Trophoblast cell (in vitro differentiated cells and primary cell): ENCODE results near the gene BBIP1.
A peak's percentile ranks its signal among the peaks of the same experiment; 100 is the strongest.

ENCODE experiments used
- DNase-seq, 2 donors: peaks; one replicate each; pipeline ENCODE4 v3.0.0-alpha.2; 2016
- H2AFZ ChIP-seq: 2 replicates; pipeline ENCODE4 v1.6.1; 2013; ENCODE audit warnings: low read length, moderate library complexity, mild to moderate bottlenecking; ENCODE audit not compliant: insufficient read depth, poor library complexity
- H2AK5ac ChIP-seq: 2 replicates; pipeline ENCODE4 v1.6.1; 2013; ENCODE audit warnings: mild to moderate bottlenecking, low read length
- H2BK120ac ChIP-seq: 2 replicates; pipeline ENCODE4 v1.6.1; 2013; ENCODE audit warnings: low read length, mild to moderate bottlenecking, moderate library complexity; ENCODE audit not compliant: insufficient read depth, poor library complexity
- H2BK12ac ChIP-seq: 2 replicates; pipeline ENCODE4 v1.6.1; 2013; ENCODE audit warnings: mild to moderate bottlenecking, low read length, moderate library complexity
- H2BK5ac ChIP-seq: 2 replicates; pipeline ENCODE4 v1.6.1; 2013; ENCODE audit warnings: low read length, low read depth, moderate library complexity, mild to moderate bottlenecking; ENCODE audit not compliant: poor library complexity
- H3K14ac ChIP-seq: 2 replicates; pipeline ENCODE4 v1.6.1; 2013; ENCODE audit warnings: mild to moderate bottlenecking, low read length
- H3K18ac ChIP-seq: 2 replicates; pipeline ENCODE4 v1.6.1; 2013; ENCODE audit warnings: mild to moderate bottlenecking, low read length
- H3K23ac ChIP-seq: 2 replicates; pipeline ENCODE4 v1.6.1; 2013; ENCODE audit warnings: low read length
- H3K27ac ChIP-seq: 2 replicates; pipeline ENCODE4 v1.5.1; 2013; ENCODE audit warnings: low read depth, mild to moderate bottlenecking, inconsistent platforms, low read length, moderate library complexity
- H3K27me3 ChIP-seq: 2 replicates; pipeline ENCODE4 v1.6.1; 2013; ENCODE audit warnings: inconsistent platforms, mild to moderate bottlenecking, low read length, moderate library complexity; ENCODE audit not compliant: insufficient read depth
- H3K36me3 ChIP-seq, 2 experiments: 1 replicate in 1 of 2; 2 replicates in 1 of 2; pipeline ENCODE4 v1.6.1; 2013; ENCODE audit warnings: low read length in 2 of 2, mild to moderate bottlenecking in 2 of 2, moderate library complexity in 1 of 2; ENCODE audit not compliant: insufficient read depth in 2 of 2, control insufficient read depth in 1 of 2
- H3K4ac ChIP-seq: 2 replicates; pipeline ENCODE4 v1.6.1; 2013; ENCODE audit warnings: low read depth, mild to moderate bottlenecking, low read length, moderate library complexity
- H3K4me1 ChIP-seq, 2 experiments: 1 replicate in 1 of 2; 2 replicates in 1 of 2; pipeline ENCODE4 v1.6.1; 2013; ENCODE audit warnings: low read length in 2 of 2, mild to moderate bottlenecking in 2 of 2, moderate library complexity in 1 of 2; ENCODE audit not compliant: insufficient read depth in 2 of 2, control insufficient read depth in 1 of 2
- H3K4me2 ChIP-seq: 2 replicates; pipeline ENCODE4 v1.6.1; 2013; ENCODE audit warnings: inconsistent platforms, mild to moderate bottlenecking, low read length, moderate library complexity
- H3K4me3 ChIP-seq: 2 replicates; pipeline ENCODE4 v1.5.1; 2013; ENCODE audit warnings: mild to moderate bottlenecking, low read depth, low read length, inconsistent platforms
- H3K79me1 ChIP-seq: one replicate; pipeline ENCODE4 v1.6.1; 2013; ENCODE audit warnings: low read length
- H3K79me2 ChIP-seq: 2 replicates; pipeline ENCODE4 v1.6.1; 2013; ENCODE audit warnings: low read length, mild to moderate bottlenecking; ENCODE audit not compliant: control insufficient read depth, insufficient read depth, poor library complexity
- H3K9ac ChIP-seq: 2 replicates; pipeline ENCODE4 v1.6.1; 2013; ENCODE audit warnings: mild to moderate bottlenecking, low read length
- H3K9me3 ChIP-seq: 2 replicates; pipeline ENCODE4 v1.6.1; 2013; ENCODE audit warnings: low read depth, mild to moderate bottlenecking, control low read depth, inconsistent platforms, low read length; ENCODE audit not compliant: insufficient read depth
- H4K12ac ChIP-seq: 2 replicates; pipeline ENCODE4 v1.6.1; 2013; ENCODE audit warnings: low read depth, mild to moderate bottlenecking, low read length, moderate library complexity
- H4K8ac ChIP-seq: 2 replicates; pipeline ENCODE4 v1.6.1; 2013; ENCODE audit warnings: low read depth, mild to moderate bottlenecking, low read length, moderate library complexity
- H4K91ac ChIP-seq: one replicate; pipeline ENCODE4 v1.6.1; 2013; ENCODE audit warnings: low read depth, mild to moderate bottlenecking, low read length, moderate library complexity
- WGBS: extraction: QIAGEN DNeasy Blood & Tissue Kit; methylation state at CpG from one replicate; pipeline ENCODE4 v1.1.7; 2013; ENCODE audit warnings: missing lambda C conversion rate; ENCODE audit not compliant: insufficient read length, insufficient coverage; ENCODE audit errors: extremely low coverage; 5-methylcytosine and 5-hydroxymethylcytosine counted together

Gene BBIP1

DNA sequence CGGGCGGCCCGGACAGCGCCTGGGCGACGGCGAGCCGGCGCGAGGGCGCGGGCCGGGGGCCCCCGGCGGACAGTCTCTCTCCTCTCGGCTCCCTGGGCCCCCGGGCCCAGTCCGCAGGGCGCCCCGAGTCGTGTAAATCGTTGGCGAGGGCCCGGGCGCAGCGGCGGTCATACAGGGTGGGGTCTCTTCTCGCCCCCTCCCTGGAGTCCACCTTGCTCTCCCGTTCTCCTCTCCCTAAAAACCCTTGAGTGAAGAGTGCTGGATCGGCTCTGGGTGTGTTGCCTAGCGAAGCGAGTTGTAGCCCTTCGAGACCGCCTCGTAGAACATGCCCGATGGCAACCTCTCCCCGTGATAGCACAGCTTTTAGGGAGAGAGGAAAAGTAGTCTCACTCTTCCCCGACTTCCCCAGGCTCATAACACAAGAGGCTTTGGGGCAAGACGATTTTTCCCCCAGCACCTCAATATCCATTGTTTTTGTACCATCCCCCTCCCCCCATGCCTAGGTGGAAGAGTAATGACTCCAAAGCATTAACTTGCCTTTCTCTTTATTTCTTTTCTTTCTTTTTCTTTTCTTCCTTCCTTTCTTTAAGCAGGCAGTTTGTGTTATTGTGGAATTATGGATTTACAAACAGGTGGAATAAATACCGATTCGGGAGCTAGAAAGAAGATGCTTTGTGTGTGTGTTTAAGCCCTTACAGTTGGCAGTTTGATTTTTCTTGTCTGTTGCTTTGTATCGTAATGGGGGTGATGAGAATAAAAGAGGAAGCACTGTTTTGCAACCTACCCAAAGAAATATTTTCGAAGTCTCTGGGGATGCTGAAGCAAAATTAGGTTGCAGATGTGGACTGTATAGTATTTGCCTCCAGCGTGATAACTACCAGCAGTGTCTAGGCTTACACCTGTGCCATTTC lies 1.2 kb upstream of the BBIP1 start:
- H3K4me1 ChIP-seq: no peaks in the 10 kb centered on the region
- no CpG with 5 or more reads among the region's 44 CpGs for WGBS

GRCh38 chr10:110919349-110919931 lies 460 bp upstream of the BBIP1 start, which contains the start of gene SHOC2:
TSS of gene SHOC2 (plus strand) at chr10:110919604. CDS start at chr10:110964359, 44,755 bp downstream.
- Histone ChIP-seq H3K14ac (peak within 1 kb of the TSS; percentile 95), H3K79me1 (peaks cover 15% of the 10 kb centered on the region), H2AFZ (peak within 1 kb of the TSS; percentile 57), H3K79me2 (peaks cover 12% of the 10 kb centered on the region), H4K91ac (peak within 1 kb of the TSS; percentile 98), H4K8ac (peak within 1 kb of the TSS; percentile 97), H2BK12ac (no peak within 1 kb of the TSS), H2BK120ac (peak within 1 kb of the TSS; percentile 97), H4K12ac (peak within 1 kb of the TSS; percentile 97), H3K4me2 (peak within 1 kb of the TSS; percentile 91), H3K23ac (no peak within 1 kb of the TSS), H3K27ac (peak within 1 kb of the TSS; percentile 98), H2AK5ac (peak within 1 kb of the TSS; percentile 79), H3K27me3 (no peaks in the 10 kb centered on the region), H3K9me3 (no peaks in the 10 kb centered on the region), H3K4me3 (peak within 1 kb of the TSS; percentile 96), H3K9ac (peak within 1 kb of the TSS; percentile 95), H3K4me1 (no peaks in the 10 kb centered on the region), H2BK5ac (peak within 1 kb of the TSS; percentile 94), H3K18ac (peak within 1 kb of the TSS; percentile 94), H3K36me3 (peaks cover 0 to 2% of the 10 kb centered on the region in 2 experiments), H3K4ac (peak within 1 kb of the TSS; percentile 88)
- peak; percentile 51 to 65 for DNase-seq
- WGBS: no CpG with 5 or more reads among the region's 61 CpGs

More for the DNA sequence above, 1.2 kb upstream of the BBIP1 start:
- Histone ChIP-seq H2BK5ac (peak overlapping the region; percentile 84), H2AK5ac (peak overlapping the region; percentile 79), H3K27me3 (no peaks in the 10 kb centered on the region), H2BK12ac (no peak overlapping the region), H3K18ac (peak overlapping the region; percentile 89), H3K23ac (no peak overlapping the region), H2BK120ac (peak overlapping the region; percentile 24), H3K9ac (peak overlapping the region; percentile 82), H3K79me1 (peaks cover 15% of the 10 kb centered on the region), H3K4ac (peak overlapping the region; percentile 88), H3K27ac (peak overlapping the region; percentile 82), H3K9me3 (no peaks in the 10 kb centered on the region), H4K8ac (peak overlapping the region; percentile 81), H3K36me3 (peaks cover 0 to 2% of the 10 kb centered on the region in 2 experiments), H2AFZ (peak overlapping the region; percentile 43), H3K4me2 (peak overlapping the region; percentile 64), H4K91ac (peak overlapping the region; percentile 66), H3K79me2 (peaks cover 12% of the 10 kb centered on the region), H3K4me3 (peak overlapping the region; percentile 96), H4K12ac (peak overlapping the region; percentile 91), H3K14ac (peak overlapping the region; percentile 81)
- peak; percentile 26 to 75 for DNase-seq

DNA sequence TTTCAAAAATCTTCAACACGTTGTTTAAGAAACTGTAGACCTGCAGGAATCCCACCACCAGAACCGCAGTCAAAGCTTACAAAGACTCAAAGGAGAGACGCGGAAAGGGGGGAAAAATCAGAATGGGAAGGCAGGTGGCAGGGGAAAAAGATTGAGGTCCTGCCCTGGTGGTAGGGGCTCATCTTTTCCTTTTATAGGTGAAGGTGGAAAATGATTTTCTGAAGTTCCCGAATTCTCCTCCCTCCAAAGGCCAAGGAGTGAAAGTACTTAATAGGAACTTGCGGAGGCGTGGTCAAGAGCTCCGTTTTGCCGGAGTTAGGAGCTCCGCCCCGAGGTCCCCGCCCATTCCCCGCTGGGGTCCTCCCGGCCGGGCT lies 724 bp downstream of the BBIP1 start:
- H3K4me1 ChIP-seq: no peaks in the 10 kb centered on the region
- WGBS: no CpG with 5 or more reads among the region's 15 CpGs
- H2BK5ac ChIP-seq: peak overlapping the region; percentile 73
- no peak overlapping the region for H2AK5ac ChIP-seq
- no peak overlapping the region for H3K23ac ChIP-seq
- H3K27ac ChIP-seq: peak overlapping the region; percentile 98
- peak overlapping the region; percentile 79 for H2AFZ ChIP-seq
- H3K18ac ChIP-seq: no peak overlapping the region
- H2BK12ac ChIP-seq: no peak overlapping the region
- H3K79me1 ChIP-seq: peaks cover 15% of the 10 kb centered on the region
- H4K91ac ChIP-seq: peak overlapping the region; percentile 98
- peak overlapping the region; percentile 97 for H4K8ac ChIP-seq
- peak overlapping the region; percentile 87 for H3K4me3 ChIP-seq
- H3K9me3 ChIP-seq: no peaks in the 10 kb centered on the region
- H3K79me2 ChIP-seq: peaks cover 10% of the 10 kb centered on the region
- H3K36me3 ChIP-seq: peaks cover 0 to 2% of the 10 kb centered on the region in 2 experiments
- no peak overlapping the region for H4K12ac ChIP-seq
- DNase-seq: peak; percentile 98 to 99
- H2BK120ac ChIP-seq: no peak overlapping the region
- H3K4ac ChIP-seq: no peak overlapping the region
- peak overlapping the region; percentile 87 for H3K9ac ChIP-seq
- H3K27me3 ChIP-seq: no peaks in the 10 kb centered on the region
- H3K4me2 ChIP-seq: peak overlapping the region; percentile 91
- H3K14ac ChIP-seq: no peak overlapping the region

GRCh38 chr10:110916554-110917346 lies 2.2 kb downstream of the BBIP1 start:
- H3K14ac ChIP-seq: no peak overlapping the region
- no peak overlapping the region for H4K91ac ChIP-seq
- DNase-seq: peak; percentile 83 to 91
- H2BK5ac ChIP-seq: no peak overlapping the region
- H3K4me2 ChIP-seq: no peak overlapping the region
- no peak overlapping the region for H3K27ac ChIP-seq
- no peaks in the 10 kb centered on the region for H3K9me3 ChIP-seq
- no peaks in the 10 kb centered on the region for H3K4me1 ChIP-seq
- no peak overlapping the region for H3K23ac ChIP-seq
- H3K4me3 ChIP-seq: no peak overlapping the region
- peaks cover 0 to 2% of the 10 kb centered on the region in 2 experiments for H3K36me3 ChIP-seq
- H2BK120ac ChIP-seq: no peak overlapping the region
- no peak overlapping the region for H3K18ac ChIP-seq
- H2AK5ac ChIP-seq: no peak overlapping the region
- peak overlapping the region; percentile 64 for H3K4ac ChIP-seq
- peaks cover 15% of the 10 kb centered on the region for H3K79me1 ChIP-seq
- H4K8ac ChIP-seq: no peak overlapping the region
- no peak overlapping the region for H2BK12ac ChIP-seq
- H3K79me2 ChIP-seq: peaks cover 10% of the 10 kb centered on the region
- no peaks in the 10 kb centered on the region for H3K27me3 ChIP-seq
- no peak overlapping the region for H3K9ac ChIP-seq
- no CpG with 5 or more reads among the region's 3 CpGs for WGBS
- no peak overlapping the region for H4K12ac ChIP-seq
- no peak overlapping the region for H2AFZ ChIP-seq
